Measurements from ENCODE around the gene IL17RE. TPM values are rescaled to one million over a fixed set of nuclear protein-coding genes. Genes with fewer than 3 reads are reported as not detected.
"Not testable (repeated sequence)": the region's sequence is repeated elsewhere in the genome, so short reads cannot be mapped to it uniquely, and the experiment has no call there.

IL17RE gene
- polyA plus RNA-seq, 3 donors: 0.27 TPM; not detected in 2

GRCh38 chr3:9896755-9897407 lies 5.8 kb upstream of the IL17RE start:
- H2AFZ ChIP-seq (ENCODE audit: insufficient read depth, low read depth, low read length, poor library complexity, severe bottlenecking); H3K27me3 ChIP-seq (ENCODE audit: control insufficient read depth in 2 of 2, insufficient read depth in 2 of 2, low read length in 2 of 2); intact Hi-C loops (cut with micrococcal nuclease); H3K27me3 Mint-ChIP-seq (ENCODE audit: low read depth in 3 of 3); H3K9me3 ChIP-seq (replicated peaks in 1 of 2; ENCODE audit: control insufficient read depth in 1 of 2, insufficient read depth in 1 of 2, low read length in 2 of 2); H3K4me1 ChIP-seq (ENCODE audit: control insufficient read depth in 1 of 2, insufficient read depth in 2 of 2, low read length in 2 of 2); H3K4me3 ChIP-seq (replicated peaks in 1 of 3; ENCODE audit: low read depth in 2 of 3, low read length in 3 of 3); H3K4me3 Mint-ChIP-seq; H3K27ac ChIP-seq (ENCODE audit: low read depth in 1 of 2, low read length in 2 of 2); DNase-seq; H3K9ac ChIP-seq (ENCODE audit: insufficient read depth, low read length, poor library complexity, severe bottlenecking); H3K4me2 ChIP-seq (replicated peaks; ENCODE audit: extremely low read depth, low read length, poor library complexity, severe bottlenecking); H4K20me1 ChIP-seq (ENCODE audit: insufficient read depth, low read length); H3K9me3 Mint-ChIP-seq: not testable (repeated sequence)
- peaks cover 24 to 28% of the 10 kb centered on the region in 2 donors for H3K36me3 Mint-ChIP-seq
- H3K4me1 Mint-ChIP-seq: peaks cover 41% of the 10 kb centered on the region
- Histone ChIP-seq H3K36me3 (replicated peaks in 1 of 2; ENCODE audit: control insufficient read depth in 1 of 2, insufficient read depth in 2 of 2, low read length in 2 of 2) (peaks cover 10 to 21% of the 10 kb centered on the region in 2 donors), H3K79me2 (ENCODE audit: insufficient read depth, low read length) (peaks cover 16% of the 10 kb centered on the region)
- peak overlapping the region in 6 of 7 donors; percentile 37 to 76 (median 62) for H3K27ac Mint-ChIP-seq
- 100% methylated on average over 2 of the region's 10 CpGs for WGBS (ENCODE audit: insufficient coverage)

- H3K9ac ChIP-seq (ENCODE audit: insufficient read depth, low read length, poor library complexity, severe bottlenecking): no peak overlapping the region
- peak overlapping the region; percentile 21 to 76 (median 31) for H3K27ac Mint-ChIP-seq
- H3K4me2 ChIP-seq (replicated peaks; ENCODE audit: extremely low read depth, low read length, poor library complexity, severe bottlenecking): no peak overlapping the region
- peaks cover 7 to 9% of the 10 kb centered on the region in 2 donors for H3K4me1 ChIP-seq (ENCODE audit: control insufficient read depth in 1 of 2, insufficient read depth in 2 of 2, low read length in 2 of 2)
- H2AFZ ChIP-seq (ENCODE audit: insufficient read depth, low read depth, low read length, poor library complexity, severe bottlenecking): no peak overlapping the region
- peaks cover 7% of the 10 kb centered on the region for H4K20me1 ChIP-seq (ENCODE audit: insufficient read depth, low read length)
- H3K9me3 Mint-ChIP-seq: no peaks in the 10 kb centered on the region
- no peak overlapping the region for H3K27ac ChIP-seq (ENCODE audit: low read depth in 1 of 2, low read length in 2 of 2)
- peaks cover 46% of the 10 kb centered on the region for H3K4me1 Mint-ChIP-seq
- no peak overlapping the region for H3K4me3 ChIP-seq (replicated peaks in 1 of 3; ENCODE audit: low read depth in 2 of 3, low read length in 3 of 3)
- intact Hi-C loops (cut with micrococcal nuclease): no loop called here
- peaks cover 8% of the 10 kb centered on the region for H3K79me2 ChIP-seq (ENCODE audit: insufficient read depth, low read length)
- no peak overlapping the region for H3K4me3 Mint-ChIP-seq
- DNase-seq: no peak
- 56% methylated on average over 3 of the region's 4 CpGs for WGBS (ENCODE audit: insufficient coverage)
- H3K27me3 ChIP-seq (ENCODE audit: control insufficient read depth in 2 of 2, insufficient read depth in 2 of 2, low read length in 2 of 2): no peaks in the 10 kb centered on the region
- TF ChIP-seq CTCF (IDR thresholded peaks at IDR 0.05): no peak
- H3K9me3 ChIP-seq (replicated peaks in 1 of 2; ENCODE audit: control insufficient read depth in 1 of 2, insufficient read depth in 1 of 2, low read length in 2 of 2): no peaks in the 10 kb centered on the region
- peaks cover 19 to 21% of the 10 kb centered on the region in 2 donors for H3K36me3 Mint-ChIP-seq
- H3K36me3 ChIP-seq (replicated peaks in 1 of 2; ENCODE audit: control insufficient read depth in 1 of 2, insufficient read depth in 2 of 2, low read length in 2 of 2): peaks cover 9 to 16% of the 10 kb centered on the region in 2 donors
- H3K27me3 Mint-ChIP-seq (ENCODE audit: low read depth in 3 of 3): peaks cover 0 to 2% (median 0%) of the 10 kb centered on the region in 3 donors
These were observed 5.0 kb upstream of the IL17RE start for GRCh38 chr3:9897408-9898372.
